GM21528 (cell line): Measurements from ENCODE around the gene CUEDC2.

Experiments used
- ATAC-seq: cut with Tn5 transposase; IDR thresholded peaks from one replicate; pipeline ENCODE4 v1.9.1; 2021; ENCODE audit warnings: mild to moderate bottlenecking, moderate library complexity; ENCODE audit not compliant: unreplicated experiment, low FRiP score

Gene CUEDC2

GRCh38 chr10:102411341-102412255 lies 20.8 kb downstream of the CUEDC2 start:
- no peak for ATAC-seq

DNA sequence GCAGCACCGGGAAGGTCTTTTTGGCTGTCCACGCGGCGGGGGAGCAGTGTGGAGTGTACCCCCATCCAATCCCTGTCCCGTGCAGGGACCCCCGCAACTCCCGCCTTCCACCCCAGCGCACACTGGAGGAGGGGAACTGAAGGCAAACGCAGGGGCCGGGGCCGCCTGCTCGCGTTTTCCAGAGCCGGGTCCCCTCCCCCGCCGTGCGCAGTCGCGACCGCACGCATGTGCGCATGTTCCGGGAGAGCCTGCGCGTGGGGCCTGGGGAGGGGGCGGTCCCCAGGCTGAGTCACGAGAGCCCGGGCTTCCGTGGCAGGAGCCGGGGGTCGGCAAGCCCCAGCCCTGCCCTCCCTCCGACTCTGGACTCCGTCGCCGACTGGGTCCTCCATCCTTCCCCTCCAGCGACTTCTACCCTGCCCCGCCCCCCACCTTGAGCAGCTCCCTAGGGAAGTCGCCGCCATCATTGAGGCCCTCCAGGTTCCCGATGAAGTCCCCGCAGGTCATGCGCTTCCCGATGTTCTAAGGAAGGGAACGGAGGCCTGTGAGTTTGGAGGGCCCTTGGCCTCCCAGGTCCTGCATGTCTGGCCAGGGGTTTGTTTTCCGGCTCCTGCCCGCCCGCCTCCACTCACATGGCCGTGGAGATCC lies 21.8 kb downstream of the CUEDC2 start:
- no peak for ATAC-seq

- no peak for ATAC-seq
Observed at GRCh38 chr10:102409604-102410428, 22.6 kb downstream of the CUEDC2 start.

- ATAC-seq, result no peak
Observed at GRCh38 chr10:102408728-102409603, 23.4 kb downstream of the CUEDC2 start.

GRCh38 chr10:102408131-102408727 lies 24.1 kb downstream of the CUEDC2 start:
- no peak for ATAC-seq

- no peak for ATAC-seq
Observed at GRCh38 chr10:102407425-102408130, 24.8 kb downstream of the CUEDC2 start.

- ATAC-seq, result no peak
Observed at GRCh38 chr10:102406815-102407214, 25.6 kb downstream of the CUEDC2 start.

DNA sequence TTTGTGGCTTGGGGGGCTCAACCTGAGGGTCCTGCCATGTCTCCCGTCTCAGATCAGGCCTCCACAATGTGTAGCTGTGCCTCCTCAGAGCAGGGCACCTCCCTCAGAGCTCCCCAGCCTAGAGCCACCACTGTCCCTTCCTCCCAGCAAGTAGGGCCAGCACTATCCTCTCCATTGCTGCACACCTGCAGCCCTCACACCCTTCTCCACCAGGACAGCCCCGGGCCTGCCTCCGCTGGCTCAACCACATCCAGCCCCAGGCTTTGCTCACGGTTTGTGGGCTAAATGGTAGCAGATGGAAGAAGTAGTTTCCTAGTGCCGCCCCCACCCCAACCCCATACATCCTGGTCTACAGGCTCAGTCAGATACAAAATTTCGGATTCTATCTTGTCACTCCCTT lies 26.7 kb downstream of the CUEDC2 start:
- ATAC-seq, result no peak

DNA sequence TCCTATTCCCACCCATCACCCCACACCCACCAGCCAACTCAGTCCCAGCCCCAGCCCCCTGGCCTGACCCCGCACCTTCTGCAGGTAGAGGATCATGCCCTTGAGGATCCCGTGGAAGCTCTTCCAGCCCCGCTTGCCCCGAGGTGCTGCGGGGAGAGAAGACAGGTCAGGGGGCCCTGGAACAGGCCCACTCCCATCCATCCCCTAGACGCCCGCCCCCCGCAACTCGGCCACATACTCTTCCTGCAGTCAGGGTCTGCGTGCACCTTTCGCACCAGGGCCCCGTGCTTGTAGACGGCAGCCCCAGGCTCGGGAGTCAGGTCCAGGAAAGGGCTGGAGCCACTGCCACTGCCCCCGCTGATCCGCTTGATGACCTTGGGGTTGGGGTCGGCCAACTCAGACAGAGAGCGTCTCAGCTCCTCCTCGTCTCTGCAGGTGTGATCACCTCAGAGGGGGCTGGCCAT lies 27.2 kb downstream of the CUEDC2 start:
- no peak for ATAC-seq

GRCh38 chr10:102404361-102405107 lies 27.8 kb downstream of the CUEDC2 start:
- ATAC-seq, result no peak

DNA sequence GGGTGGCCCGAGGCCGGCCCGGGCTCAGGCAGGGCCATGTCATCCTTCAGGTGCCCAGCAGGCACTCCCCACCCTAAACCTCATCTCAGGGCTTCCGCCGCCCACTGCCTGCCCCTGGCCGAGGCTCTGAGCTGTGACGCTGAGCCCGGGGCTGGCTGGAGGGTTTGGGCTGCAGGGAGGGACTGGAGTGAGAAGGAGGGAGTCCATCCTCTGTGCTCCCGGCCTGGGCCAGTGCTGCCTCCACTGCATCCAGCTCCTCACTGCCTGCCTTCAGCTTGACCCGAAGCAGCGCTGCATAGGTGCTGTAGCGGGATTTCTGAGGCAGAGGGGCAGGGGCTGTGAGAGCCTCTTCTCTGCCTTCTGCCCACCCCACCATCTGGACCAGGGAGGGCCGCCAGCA lies 29.3 kb downstream of the CUEDC2 start:
- ATAC-seq, result no peak

GRCh38 chr10:102402512-102402896 lies 29.9 kb downstream of the CUEDC2 start:
- ATAC-seq, result no peak

- no peak for ATAC-seq
Observed at GRCh38 chr10:102401735-102402511, 30.5 kb downstream of the CUEDC2 start.

- ATAC-seq, result no peak
Observed at GRCh38 chr10:102401342-102401654, 31.1 kb downstream of the CUEDC2 start.

- ATAC-seq, result no peak
Observed at GRCh38 chr10:102400598-102401341, 31.6 kb downstream of the CUEDC2 start.

- ATAC-seq, result no peak
Observed at GRCh38 chr10:102400076-102400475, 32.3 kb downstream of the CUEDC2 start.
